ENCODE measurements around the gene GSTA5.
"Not testable (repeated sequence)": the region's sequence is repeated elsewhere in the genome, so short reads cannot be mapped to it uniquely, and the experiment has no call there.

The GSTA5 gene

DNA sequence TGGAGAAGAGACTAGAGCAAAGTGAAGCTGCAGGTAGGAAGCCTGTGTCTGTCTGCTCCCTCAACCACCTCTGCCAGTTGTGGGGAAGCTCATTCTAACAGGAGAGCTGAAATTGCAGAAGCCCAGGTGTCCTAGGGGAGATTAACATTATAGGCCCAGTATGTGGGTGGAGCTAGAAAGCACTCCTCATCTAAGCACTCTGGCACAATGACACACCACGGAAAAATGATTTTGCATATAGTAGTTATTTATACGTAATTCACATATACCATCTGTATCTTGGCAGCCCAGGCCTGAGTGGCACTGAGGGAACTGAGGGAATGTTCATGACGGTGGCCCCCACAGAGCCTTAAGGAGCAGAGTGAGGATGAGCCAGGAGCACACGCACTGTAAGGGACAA is 9.7 kb downstream of the GSTA5 start:
- not testable (repeated sequence) for DNase-seq (ENCODE audit: low read depth)

DNA sequence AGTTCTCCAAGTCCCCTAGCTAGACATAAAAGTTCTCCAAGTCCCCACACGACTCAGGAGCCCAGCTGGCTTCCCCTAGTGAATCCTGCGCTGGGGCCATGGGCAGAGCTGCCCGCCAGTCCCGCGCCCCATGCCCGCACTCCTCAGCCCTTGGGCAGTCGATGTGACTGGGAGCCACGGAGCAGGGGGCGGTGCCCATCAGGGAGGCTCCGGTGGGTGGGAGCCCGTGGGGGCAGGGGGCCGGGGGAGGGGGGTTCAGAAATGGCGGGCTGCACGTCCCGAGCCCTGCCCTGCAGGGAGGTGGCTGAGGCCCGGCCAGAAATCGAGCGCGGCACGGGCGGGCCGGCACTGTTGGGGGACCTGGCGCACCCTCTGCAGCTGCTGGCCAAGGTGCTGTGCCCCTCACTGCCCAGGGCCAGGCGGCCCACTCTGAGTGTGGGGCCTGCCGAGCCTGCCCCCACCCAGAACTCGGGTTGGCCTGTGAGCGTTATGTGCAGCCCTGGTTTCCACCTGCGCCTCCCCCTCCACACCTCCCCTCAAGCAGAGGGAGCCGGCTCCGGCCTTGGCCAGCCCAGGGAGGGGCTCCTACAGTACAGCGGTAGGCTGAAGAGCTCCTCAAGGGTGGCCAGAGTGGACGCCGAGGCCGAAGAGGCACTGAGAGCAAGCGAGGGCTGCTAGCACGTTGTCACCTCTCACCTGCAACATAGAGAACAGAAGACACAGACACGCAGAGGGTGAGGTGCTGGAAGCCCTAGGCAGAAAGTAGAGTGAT is 11.4 kb downstream of the GSTA5 start:
- DNase-seq (ENCODE audit: low read depth) = no peak

DNA sequence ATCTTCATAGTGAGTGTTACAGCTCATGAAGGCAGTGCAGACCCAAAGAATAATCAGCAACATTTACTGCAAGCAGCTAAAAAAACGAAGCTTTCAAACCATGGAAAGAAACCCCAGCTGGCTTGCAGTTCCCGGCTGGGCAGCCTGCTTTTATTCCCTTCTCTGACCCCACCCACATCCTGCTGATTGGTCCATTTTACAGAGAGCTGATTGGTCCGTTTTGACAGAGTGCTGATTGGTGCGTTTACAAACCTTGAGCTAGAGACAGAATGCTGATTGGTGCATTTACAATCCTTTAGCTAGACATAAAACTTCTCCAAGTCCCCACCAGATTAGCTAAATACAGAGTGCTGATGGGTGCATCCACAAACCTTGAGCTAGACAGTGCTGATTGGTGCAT is 12.0 kb downstream of the GSTA5 start:
- not testable (repeated sequence) for DNase-seq (ENCODE audit: low read depth)

DNA sequence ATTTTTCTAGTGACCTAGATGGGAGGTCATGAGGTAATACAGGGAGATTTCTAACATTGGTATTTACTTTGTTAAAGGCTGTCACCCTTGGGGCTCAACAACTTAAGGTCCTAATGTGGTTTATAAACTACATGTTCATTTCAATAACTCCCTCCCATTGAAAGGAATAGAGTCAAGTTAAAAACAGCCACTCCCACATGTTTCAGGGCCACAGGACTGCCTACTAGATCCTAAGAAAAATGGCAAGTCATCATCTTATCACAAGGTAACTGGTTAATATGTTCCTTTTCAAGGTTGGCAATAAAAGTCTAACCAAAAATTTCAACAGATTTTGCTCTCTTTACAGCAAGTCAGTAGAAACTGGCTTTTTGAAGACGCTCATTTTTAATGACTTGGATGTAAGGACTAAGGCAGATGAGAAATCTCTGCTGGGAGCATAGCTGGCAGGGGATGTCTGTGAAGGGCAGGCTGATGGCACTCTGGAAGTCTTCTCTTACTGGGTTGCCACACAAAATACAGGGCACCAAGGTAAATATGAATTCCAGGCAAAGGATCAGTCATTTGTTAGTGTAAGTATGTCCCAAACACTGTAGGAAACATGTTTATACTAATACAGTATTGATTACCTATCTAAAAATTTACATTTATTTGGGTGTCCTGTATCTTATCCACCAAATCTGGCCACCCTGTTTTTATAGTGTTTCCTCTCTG is 13.4 kb downstream of the GSTA5 start:
- not testable (repeated sequence) for DNase-seq (ENCODE audit: low read depth)

- DNase-seq (ENCODE audit: low read depth) = no peak
These were observed 14.1 kb downstream of the GSTA5 start for GRCh38 chr6:52826513-52826912.

DNA sequence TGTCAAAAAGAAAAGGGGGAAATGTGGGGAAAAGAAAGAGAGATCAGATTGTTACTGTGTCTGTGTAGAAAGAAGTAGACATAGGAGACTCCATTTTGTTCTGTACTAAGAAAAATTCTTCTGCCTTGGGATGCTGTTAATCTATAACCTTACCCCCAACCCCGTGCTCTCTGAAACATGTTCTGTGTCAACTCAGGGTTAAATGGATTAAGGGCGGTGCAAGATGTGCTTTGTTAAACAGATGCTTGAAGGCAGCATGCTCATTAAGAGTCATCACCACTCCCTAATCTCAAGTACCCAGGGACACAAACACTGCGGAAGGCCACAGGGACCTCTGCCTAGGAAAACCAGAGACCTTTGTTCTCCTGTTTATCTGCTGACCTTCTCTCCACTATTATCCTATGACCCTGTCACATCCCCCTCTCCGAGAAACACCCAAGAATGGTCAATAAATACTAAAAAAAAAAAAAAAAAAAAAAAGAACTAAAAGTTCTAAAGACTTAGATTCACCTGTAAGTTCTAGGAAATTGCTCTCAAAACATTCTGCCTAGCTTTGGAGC is 14.6 kb downstream of the GSTA5 start:
- DNase-seq (ENCODE audit: low read depth) = not testable (repeated sequence)

DNA sequence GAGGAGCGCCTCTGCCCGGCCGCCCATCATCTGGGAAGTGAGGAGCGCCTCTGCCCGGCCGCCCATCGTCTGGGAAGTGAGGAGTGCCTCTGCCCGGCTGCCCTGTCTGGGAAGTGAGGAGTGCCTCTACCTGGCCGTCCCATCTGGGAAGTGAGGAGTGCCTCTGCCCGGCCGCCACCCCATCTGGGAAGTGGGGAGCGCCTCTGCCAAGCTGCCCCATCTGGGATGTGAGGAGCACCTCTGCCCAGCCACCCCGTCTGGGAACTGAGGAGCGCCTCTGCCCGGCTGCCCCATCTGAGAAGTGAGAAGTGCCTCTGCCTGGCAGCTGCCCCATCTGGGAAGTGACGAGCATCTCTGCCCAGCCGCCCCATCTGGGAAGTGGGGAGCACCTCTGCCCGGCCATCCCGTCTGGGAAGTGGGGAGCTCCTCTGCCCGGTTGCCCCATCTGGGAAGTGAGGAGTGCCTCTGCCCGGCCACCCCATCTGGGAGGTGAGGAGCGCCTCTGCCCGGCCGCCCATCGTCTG is 15.3 kb downstream of the GSTA5 start:
- not testable (repeated sequence) for DNase-seq (ENCODE audit: low read depth)

DNA sequence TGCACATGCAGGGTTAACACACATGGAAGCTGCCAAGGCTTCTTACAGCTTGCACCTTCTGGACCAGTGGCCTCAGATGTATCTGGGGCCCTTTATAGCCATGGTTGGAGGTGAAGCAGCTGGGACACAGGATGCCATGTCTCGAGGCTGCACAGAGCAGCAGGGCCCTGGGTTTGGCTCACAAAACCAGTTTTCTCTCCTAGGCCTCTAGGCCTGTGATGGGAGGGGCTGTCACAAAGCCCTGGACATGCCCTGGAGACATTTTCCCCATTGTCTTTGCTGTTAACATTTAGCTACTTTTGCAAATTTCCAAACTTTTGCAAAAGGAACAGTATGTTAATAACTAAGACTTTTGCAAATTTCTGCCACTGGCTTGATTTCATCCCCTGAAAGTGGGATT is 18.8 kb downstream of the GSTA5 start:
- DNase-seq (ENCODE audit: low read depth) = no peak

DNA sequence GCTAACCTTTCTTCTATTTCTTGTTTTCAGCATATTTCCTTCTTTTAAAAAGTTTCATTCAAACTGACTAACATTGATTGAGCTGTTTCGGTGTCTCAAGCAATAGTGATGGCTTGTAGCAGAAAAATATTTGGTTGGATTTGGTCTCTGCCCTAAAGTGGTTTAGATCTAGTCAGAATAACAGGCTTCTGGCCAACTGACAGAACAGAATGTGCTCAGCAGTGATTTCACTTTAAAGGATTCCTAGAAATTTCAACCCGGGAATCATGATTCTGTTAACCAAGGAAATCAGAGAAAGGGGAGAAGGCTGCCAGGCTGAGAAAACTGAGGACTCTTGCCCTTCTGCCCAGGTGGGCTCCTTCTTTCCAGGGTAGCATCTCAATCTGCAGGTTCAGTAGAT is 20.4 kb downstream of the GSTA5 start:
- DNase-seq (ENCODE audit: low read depth) = no peak

DNA sequence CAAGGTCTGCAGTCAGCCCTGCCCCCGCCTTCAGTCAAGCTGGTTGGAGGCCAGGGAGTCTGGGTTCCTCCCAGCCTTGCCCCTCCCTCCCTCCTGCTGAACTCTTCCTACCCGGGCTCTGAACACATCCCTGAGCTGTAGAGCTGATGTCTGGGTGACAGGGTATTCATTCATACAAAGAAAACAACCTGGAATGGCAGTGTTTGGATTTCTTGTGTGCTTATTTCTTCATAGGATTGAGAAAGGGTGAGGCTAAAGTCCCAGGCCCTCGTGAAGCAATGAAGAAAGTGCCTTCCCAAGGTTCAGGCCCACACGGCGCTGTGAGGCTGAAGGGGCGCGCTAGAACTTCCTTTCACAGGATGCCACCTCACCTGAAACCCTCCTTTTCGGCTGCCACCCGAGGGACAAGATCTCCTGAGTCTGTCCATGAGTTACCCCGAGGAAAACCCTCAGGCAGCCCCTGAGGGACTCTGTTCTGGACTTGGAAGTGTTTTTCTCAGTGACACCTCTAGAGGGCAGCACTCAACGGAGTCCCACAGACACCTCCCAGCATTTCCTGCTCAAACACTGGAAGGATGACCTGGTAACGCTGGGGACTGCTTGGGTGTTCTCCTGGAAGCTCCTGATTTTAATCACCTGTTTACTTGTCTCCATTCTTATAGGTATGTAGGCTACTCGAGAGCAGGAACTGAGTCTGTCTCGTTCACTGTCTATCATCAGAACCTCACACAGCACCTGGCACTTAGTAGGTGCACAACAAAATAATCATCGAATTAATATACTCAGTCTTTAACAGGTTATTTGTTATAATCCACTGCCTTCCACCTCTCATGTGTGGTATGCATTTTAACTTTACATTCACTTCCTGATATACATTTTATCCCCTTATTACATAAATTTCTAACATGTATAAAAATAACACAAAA is 25.2 kb downstream of the GSTA5 start:
- DNase-seq (ENCODE audit: low read depth) = peak; percentile 4

GRCh38 chr6:52814545-52814944 is 26.1 kb downstream of the GSTA5 start:
- DNase-seq (ENCODE audit: low read depth) = not testable (repeated sequence)

DNA sequence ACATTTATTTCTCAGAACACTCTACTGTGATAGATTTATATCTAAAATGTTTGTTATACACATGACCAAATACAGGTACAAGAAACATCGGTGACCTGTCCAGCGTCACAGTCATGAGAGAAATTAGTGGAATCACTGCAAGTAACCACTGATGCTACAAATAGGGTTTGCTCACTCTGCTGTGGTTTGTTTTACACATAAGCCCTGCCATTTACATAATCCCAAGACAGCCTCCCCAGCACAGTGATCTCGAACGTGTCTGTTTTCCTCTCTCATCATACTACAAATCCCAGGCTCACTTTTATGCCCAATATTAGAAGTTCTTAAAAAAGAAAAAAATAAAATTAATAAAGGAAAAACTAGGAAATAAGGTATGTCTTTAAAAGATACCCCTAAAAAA is 30.8 kb downstream of the GSTA5 start:
- DNase-seq (ENCODE audit: low read depth) = not testable (repeated sequence)

DNA sequence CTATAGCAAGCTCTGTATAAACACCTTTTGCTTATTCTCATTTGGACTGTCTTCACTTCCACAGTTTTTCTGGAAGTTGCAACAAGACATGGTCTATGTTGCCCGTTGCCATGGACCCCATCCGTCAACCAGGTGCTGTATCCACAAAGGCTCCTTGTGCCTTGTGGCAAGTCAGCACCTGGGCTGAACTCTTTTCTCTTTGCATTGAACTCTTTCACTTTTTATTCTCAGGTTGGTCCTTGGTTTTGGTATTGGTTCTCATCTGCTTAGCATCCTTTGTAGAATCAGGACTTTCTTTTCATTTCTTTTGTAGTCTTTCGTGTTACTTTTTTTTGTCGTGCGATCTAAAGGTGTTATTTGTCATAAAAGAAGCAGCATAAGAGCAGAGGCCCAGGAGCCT is 32.0 kb downstream of the GSTA5 start:
- no peak for DNase-seq (ENCODE audit: low read depth)

GRCh38 chr6:52803668-52804255 is 36.9 kb downstream of the GSTA5 start, which contains the start of gene GSTA1:
Gene GSTA1 (minus strand): TSS chr6:52803816. CDS start chr6:52799267, 4,549 bp downstream.
- not testable (repeated sequence) for DNase-seq (ENCODE audit: low read depth)

- DNase-seq (ENCODE audit: low read depth) = no peak
These were observed 37.8 kb downstream of the GSTA5 start for GRCh38 chr6:52802806-52803205.

GRCh38 chr6:52801188-52801841 is 39.3 kb downstream of the GSTA5 start:
- no peak for DNase-seq (ENCODE audit: low read depth)

GRCh38 chr6:52799272-52799671 is 41.3 kb downstream of the GSTA5 start:
- DNase-seq (ENCODE audit: low read depth) = not testable (repeated sequence)

- DNase-seq (ENCODE audit: low read depth) = not testable (repeated sequence)
These were observed 46.2 kb downstream of the GSTA5 start for GRCh38 chr6:52794366-52794765.

DNA sequence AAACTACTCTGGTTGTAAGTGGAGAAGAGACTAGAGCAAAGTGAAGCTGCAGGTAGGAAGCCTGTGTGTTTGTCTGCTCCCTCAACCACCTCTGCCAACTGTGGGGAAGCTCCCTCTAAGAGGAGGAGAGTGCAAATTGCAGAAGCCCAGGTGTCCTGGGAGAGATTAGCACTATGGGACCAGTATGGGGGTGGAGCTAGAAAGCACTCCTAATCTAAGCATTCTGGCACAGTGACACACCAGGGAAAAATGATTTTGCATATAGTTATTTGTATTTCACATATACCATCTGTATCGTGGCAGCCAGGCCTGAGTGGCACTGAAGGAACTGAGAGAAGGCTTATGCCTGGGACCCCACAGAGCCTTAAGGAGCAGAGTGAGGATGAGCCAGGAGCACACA is 49.8 kb downstream of the GSTA5 start:
- no peak for DNase-seq (ENCODE audit: low read depth)

GRCh38 chr6:52789658-52790057 is 51.0 kb downstream of the GSTA5 start:
- DNase-seq (ENCODE audit: low read depth) = not testable (repeated sequence)

DNA sequence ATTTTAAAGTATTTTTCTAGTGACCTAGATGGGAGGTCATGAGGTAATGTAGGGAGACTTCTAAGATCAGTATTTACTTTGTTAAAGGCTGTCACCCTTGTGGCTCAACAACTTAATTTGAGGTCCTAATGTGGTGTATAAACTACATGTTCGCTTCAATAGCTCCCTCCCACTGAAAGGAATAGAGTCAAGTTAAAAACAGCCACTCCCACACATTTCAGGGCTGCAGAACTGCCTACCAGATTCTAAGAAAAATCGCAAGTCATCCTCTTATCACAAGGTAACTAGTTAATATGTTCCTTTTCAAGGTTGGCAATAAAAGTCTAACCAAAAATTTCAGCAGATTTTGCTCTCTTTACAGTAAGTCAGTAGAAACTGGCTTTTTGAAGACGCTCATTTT is 52.1 kb downstream of the GSTA5 start:
- no peak for DNase-seq (ENCODE audit: low read depth)
